ENCODE results near the gene KIAA1191. TPM values are rescaled to one million over a fixed set of nuclear protein-coding genes. Genes with fewer than 3 reads are reported as not detected.
"Not testable (repeated sequence)": the region's sequence is repeated elsewhere in the genome, so short reads cannot be mapped to it uniquely, and the experiment has no call there.

KIAA1191 gene
- polyA plus RNA-seq (2013, experiment 1 of 4): 145 TPM
- 160 TPM for polyA plus RNA-seq (2013, experiment 2 of 4)
- polyA plus RNA-seq (2013, experiment 3 of 4): 121 TPM
- 134 TPM for polyA plus RNA-seq (2013, experiment 4 of 4)

DNA sequence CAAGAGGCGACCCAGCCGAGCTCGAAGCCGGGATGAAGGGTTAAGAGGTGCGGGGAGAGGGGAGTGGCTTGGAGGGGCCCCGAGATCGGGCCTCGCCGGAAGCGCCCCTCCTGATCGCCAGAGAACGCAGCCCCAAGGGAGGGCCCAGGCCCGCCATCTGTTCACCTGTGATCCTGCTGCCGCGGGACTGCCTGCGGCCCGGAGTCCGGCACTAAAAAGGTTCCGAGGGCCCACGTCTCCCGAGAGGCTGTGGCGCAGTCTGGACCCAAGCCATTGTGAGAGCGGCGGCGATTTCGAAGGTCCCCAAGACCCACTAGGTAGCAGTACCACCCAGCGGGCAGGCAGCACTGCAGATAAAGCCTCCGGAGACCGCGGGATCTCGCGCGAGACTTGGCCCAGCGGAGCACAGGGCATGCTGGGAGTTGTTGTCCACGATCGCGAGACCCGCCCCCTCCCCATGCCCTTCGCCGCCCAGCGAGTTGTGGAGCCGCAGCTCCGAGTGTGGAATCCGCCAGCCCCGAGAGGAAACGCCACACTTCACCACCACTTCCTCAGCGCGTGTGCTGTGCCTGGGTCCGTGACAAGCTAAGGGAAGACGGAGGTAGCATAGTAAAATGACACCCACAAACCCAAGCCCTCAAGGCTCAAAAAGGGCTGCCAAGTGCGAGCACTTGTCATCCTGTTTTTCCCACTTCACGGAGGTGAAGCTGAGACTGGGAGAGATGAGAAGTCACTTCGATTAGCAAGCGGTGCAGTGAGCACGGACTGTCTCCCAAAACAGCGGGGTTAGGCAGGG is at the start of gene KIAA1191:
Gene KIAA1191, minus strand, starts transcription at position 328 of the 796 bp plus-strand sequence. CDS start 2,256 bp downstream, outside the sequence.
- Histone ChIP-seq H3K27me3 (ENCODE audit: control insufficient read depth, insufficient read depth, low read length, poor library complexity, severe bottlenecking) (peaks cover 50% of the 10 kb centered on the region), H3K36me3 (ENCODE audit: control insufficient read depth, insufficient read depth, low read length) (peaks cover 7% of the 10 kb centered on the region), H3K27ac (ENCODE audit: insufficient read depth, low read depth, low read length, poor library complexity, severe bottlenecking) (peak within 1 kb of the TSS; percentile 72), H3K4me3 (ENCODE audit: insufficient read depth, low read depth, low read length) (peak within 1 kb of the TSS; percentile 99), H3K9me3 (ENCODE audit: control insufficient read depth, low read length) (no peaks in the 10 kb centered on the region), H3K4me1 (ENCODE audit: control insufficient read depth, insufficient read depth, low read length) (no peaks in the 10 kb centered on the region)
- WGBS, 2 experiments: 0 to 1% methylated on average over 56 of the region's 56 CpGs

DNA sequence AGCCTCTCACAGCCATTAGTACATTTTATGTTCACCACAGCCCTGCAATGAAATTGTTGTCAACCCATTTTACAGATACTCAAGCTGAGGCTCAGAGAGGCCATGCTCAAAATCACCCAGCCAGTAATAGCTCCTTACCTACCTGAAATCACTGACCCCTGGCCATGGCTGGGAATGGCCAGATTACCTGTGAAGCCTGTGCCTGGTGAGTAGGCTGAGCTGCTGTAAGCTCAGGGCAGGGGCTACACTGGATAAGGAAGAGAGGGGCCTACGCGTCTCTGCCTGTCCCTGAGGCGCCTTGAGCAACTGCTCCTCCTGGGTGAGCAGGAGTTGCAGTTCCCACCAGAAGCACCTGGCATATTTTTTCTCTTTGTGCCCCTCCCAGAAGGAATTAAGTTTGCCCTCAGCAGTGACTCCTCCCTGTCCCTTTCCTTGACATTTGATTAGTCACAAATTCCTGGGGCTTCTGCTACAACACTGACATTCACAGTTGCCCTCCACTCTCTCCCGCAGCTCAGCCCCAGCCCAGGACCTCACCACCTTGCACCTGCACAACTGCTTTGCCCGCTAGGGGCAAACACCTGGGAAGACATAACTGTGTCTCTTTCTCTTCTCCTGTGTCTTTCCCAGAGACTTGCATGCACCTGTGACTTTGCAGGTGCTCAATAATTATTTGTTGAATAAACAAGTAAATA is 49.1 kb upstream of the KIAA1191 start:
- no peaks in the 10 kb centered on the region for H3K4me1 ChIP-seq (ENCODE audit: control insufficient read depth, insufficient read depth, low read length)
- WGBS, 2 experiments: 89 to 93% methylated on average over 5 of the region's 5 CpGs

DNA sequence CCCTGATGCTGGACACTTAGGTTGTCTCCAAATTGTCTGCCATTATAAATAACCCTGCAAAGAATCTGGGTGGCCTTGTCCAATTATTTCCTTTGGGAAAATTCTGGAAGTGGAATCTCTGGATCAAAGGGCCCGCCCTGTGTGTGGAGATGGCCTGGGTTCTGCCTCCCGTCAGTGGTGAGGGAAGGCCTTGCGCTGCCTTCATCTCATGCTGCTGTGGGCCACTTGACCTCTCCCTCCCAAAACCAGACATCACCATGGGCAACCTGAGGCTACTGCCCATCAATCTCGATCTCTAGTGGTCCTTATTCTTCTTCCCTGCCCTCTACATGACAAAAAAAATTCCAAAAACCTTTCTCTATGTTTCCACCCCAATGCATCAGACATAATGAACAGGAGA is 48.2 kb upstream of the KIAA1191 start:
- WGBS, 2 experiments: 89 to 90% methylated on average over 4 of the region's 4 CpGs
- H3K4me3 ChIP-seq (ENCODE audit: insufficient read depth, low read depth, low read length): no peak overlapping the region
- no peaks in the 10 kb centered on the region for H3K36me3 ChIP-seq (ENCODE audit: control insufficient read depth, insufficient read depth, low read length)
- H3K4me1 ChIP-seq (ENCODE audit: control insufficient read depth, insufficient read depth, low read length): no peaks in the 10 kb centered on the region
- no peaks in the 10 kb centered on the region for H3K27me3 ChIP-seq (ENCODE audit: control insufficient read depth, insufficient read depth, low read length, poor library complexity, severe bottlenecking)
- H3K9me3 ChIP-seq (ENCODE audit: control insufficient read depth, low read length): no peaks in the 10 kb centered on the region
- H3K27ac ChIP-seq (ENCODE audit: insufficient read depth, low read depth, low read length, poor library complexity, severe bottlenecking): no peak overlapping the region

More for the DNA sequence above, 49.1 kb upstream of the KIAA1191 start:
- Histone ChIP-seq H3K9me3 (ENCODE audit: control insufficient read depth, low read length) (no peaks in the 10 kb centered on the region), H3K27ac (ENCODE audit: insufficient read depth, low read depth, low read length, poor library complexity, severe bottlenecking) (no peak overlapping the region), H3K36me3 (ENCODE audit: control insufficient read depth, insufficient read depth, low read length) (no peaks in the 10 kb centered on the region), H3K27me3 (ENCODE audit: control insufficient read depth, insufficient read depth, low read length, poor library complexity, severe bottlenecking) (peaks cover 1% of the 10 kb centered on the region), H3K4me3 (ENCODE audit: insufficient read depth, low read depth, low read length) (no peak overlapping the region)

- Histone ChIP-seq H3K9me3 (ENCODE audit: control insufficient read depth, low read length) (no peaks in the 10 kb centered on the region), H3K27me3 (ENCODE audit: control insufficient read depth, insufficient read depth, low read length, poor library complexity, severe bottlenecking) (no peaks in the 10 kb centered on the region), H3K27ac (ENCODE audit: insufficient read depth, low read depth, low read length, poor library complexity, severe bottlenecking) (no peak overlapping the region), H3K36me3 (ENCODE audit: control insufficient read depth, insufficient read depth, low read length) (no peaks in the 10 kb centered on the region), H3K4me1 (ENCODE audit: control insufficient read depth, insufficient read depth, low read length) (no peaks in the 10 kb centered on the region), H3K4me3 (ENCODE audit: insufficient read depth, low read depth, low read length) (no peak overlapping the region)
- 91 to 94% methylated on average over 5 of the region's 5 CpGs for WGBS, 2 experiments
Observed at GRCh38 chr5:176408590-176408989, 47.0 kb upstream of the KIAA1191 start.

DNA sequence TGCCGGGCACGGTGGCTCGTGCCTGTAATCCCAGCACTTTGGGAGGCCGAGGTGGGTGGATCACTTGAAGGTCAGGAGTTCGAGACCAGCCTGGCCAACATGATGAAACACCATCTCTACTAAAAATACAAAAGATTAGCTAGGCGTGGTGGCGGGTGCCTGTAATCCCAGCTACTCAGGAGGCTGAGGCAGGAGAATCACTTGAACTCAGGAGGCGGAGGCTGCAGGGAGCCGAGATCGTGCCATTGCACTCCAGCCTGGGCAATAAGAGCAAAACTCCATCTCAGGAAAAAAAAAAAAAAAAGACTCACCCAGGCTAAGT is 46.6 kb upstream of the KIAA1191 start:
- not testable (repeated sequence) for H3K27me3 ChIP-seq (ENCODE audit: control insufficient read depth, insufficient read depth, low read length, poor library complexity, severe bottlenecking); H3K4me3 ChIP-seq (ENCODE audit: insufficient read depth, low read depth, low read length); H3K36me3 ChIP-seq (ENCODE audit: control insufficient read depth, insufficient read depth, low read length); H3K9me3 ChIP-seq (ENCODE audit: control insufficient read depth, low read length); H3K27ac ChIP-seq (ENCODE audit: insufficient read depth, low read depth, low read length, poor library complexity, severe bottlenecking); H3K4me1 ChIP-seq (ENCODE audit: control insufficient read depth, insufficient read depth, low read length)
- WGBS, 2 experiments: 94 to 98% methylated on average over 10 of the region's 10 CpGs

DNA sequence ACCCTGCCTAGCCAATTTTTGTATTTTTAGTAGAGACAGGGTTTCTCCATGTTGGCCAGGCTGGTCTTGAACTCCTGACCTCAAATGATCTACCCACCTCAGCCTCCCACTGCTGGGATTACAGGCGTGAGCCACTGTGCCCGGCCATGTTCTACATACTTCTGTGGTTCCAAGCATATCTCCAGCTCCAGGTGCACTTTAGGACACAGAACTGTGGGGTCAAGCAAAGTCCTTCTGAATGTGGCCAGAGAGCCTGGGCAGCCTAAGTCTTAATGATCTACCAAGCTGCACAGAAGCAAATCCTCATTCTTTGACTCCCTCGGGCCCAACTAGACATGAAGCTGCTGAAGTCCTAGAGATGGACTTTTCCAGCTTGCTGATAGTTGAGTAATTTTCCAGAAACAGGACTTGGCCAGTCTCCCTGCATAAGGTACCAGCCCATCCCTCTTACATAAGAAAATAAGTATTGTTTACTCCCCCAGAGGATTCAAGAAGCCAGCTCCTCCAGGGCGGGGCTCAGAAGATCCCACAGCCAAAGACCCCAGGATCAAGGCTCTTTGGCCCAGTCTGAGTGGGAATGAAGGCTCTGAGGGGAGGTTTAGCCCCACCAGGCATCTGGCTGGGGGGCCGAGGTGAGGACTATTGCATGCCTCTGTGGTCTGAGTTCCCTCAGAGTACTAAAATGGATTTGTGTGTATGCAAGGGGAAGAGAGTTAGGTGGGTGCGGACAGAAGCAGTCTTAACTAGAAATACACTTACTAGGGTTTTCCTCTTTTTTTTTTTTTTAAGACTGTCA is 46.1 kb upstream of the KIAA1191 start:
- WGBS, 2 experiments: 93 to 94% methylated on average over 6 of the region's 6 CpGs

GRCh38 chr5:176406436-176407052 is 45.0 kb upstream of the KIAA1191 start:
- H3K36me3 ChIP-seq (ENCODE audit: control insufficient read depth, insufficient read depth, low read length): no peaks in the 10 kb centered on the region

More for the DNA sequence above, 46.1 kb upstream of the KIAA1191 start:
- H3K27ac ChIP-seq (ENCODE audit: insufficient read depth, low read depth, low read length, poor library complexity, severe bottlenecking): no peak overlapping the region
- no peaks in the 10 kb centered on the region for H3K4me1 ChIP-seq (ENCODE audit: control insufficient read depth, insufficient read depth, low read length)
- no peaks in the 10 kb centered on the region for H3K9me3 ChIP-seq (ENCODE audit: control insufficient read depth, low read length)
- no peak overlapping the region for H3K4me3 ChIP-seq (ENCODE audit: insufficient read depth, low read depth, low read length)
- no peaks in the 10 kb centered on the region for H3K36me3 ChIP-seq (ENCODE audit: control insufficient read depth, insufficient read depth, low read length)
- no peaks in the 10 kb centered on the region for H3K27me3 ChIP-seq (ENCODE audit: control insufficient read depth, insufficient read depth, low read length, poor library complexity, severe bottlenecking)

DNA sequence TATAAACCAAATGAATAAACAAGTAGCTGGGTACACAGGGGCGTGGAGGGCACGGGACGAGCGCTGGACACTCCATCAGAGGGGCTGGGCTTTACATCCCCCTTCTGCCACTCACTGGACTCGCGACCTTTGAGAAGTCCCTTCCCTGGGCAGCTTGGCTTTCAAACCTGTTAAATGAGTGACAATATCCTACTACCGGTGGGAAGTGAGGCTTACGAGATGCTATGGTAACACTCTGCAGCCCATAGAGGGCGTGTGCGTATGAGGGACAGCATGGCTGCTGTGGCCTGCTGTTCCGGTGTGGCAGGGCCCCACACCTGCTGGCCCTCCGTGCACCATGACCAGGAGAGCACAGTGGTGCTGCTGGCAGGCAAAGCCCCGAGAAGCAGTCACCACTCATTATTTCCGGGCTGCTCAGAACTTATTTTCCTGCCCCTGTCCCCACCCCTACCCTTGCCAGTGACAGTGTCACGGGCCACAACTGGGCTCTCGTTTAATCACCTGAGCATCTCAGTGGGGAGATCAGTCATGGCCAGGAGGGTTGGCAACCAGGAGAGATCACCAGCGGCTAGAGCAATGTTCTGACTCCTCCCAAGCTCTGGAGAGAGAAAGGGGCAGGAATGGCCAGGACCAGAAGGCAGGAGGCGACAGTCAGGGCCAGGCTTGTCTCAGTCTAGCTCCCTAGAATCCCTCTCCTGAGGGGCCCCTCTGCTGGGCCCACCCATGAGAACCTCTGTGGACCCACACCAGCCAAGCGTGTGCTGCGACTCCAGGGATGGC is 44.3 kb upstream of the KIAA1191 start:
- no peaks in the 10 kb centered on the region for H3K9me3 ChIP-seq (ENCODE audit: control insufficient read depth, low read length)
- no peaks in the 10 kb centered on the region for H3K36me3 ChIP-seq (ENCODE audit: control insufficient read depth, insufficient read depth, low read length)
- no peaks in the 10 kb centered on the region for H3K4me1 ChIP-seq (ENCODE audit: control insufficient read depth, insufficient read depth, low read length)
- no peaks in the 10 kb centered on the region for H3K27me3 ChIP-seq (ENCODE audit: control insufficient read depth, insufficient read depth, low read length, poor library complexity, severe bottlenecking)
- H3K4me3 ChIP-seq (ENCODE audit: insufficient read depth, low read depth, low read length): no peak overlapping the region
- WGBS, 2 experiments: 74 to 79% methylated on average over 20 of the region's 20 CpGs
- peak overlapping the region; percentile 16 for H3K27ac ChIP-seq (ENCODE audit: insufficient read depth, low read depth, low read length, poor library complexity, severe bottlenecking)

More at GRCh38 chr5:176406436-176407052, 45.0 kb upstream of the KIAA1191 start:
- Histone ChIP-seq H3K9me3 (ENCODE audit: control insufficient read depth, low read length) (no peaks in the 10 kb centered on the region), H3K27ac (ENCODE audit: insufficient read depth, low read depth, low read length, poor library complexity, severe bottlenecking) (peak overlapping the region; percentile 16), H3K27me3 (ENCODE audit: control insufficient read depth, insufficient read depth, low read length, poor library complexity, severe bottlenecking) (no peaks in the 10 kb centered on the region), H3K4me1 (ENCODE audit: control insufficient read depth, insufficient read depth, low read length) (no peaks in the 10 kb centered on the region), H3K4me3 (ENCODE audit: insufficient read depth, low read depth, low read length) (no peak overlapping the region)
- WGBS, 2 experiments: 92 to 94% methylated on average over 9 of the region's 9 CpGs

Data from ectodermal cell (in vitro differentiated cells).